HG02678 (cell line): ENCODE data around the gene TSPYL1.
"Not testable (repeated sequence)": the region's sequence is repeated elsewhere in the genome, so short reads cannot be mapped to it uniquely, and the experiment has no call there.

Experiments
- ATAC-seq: cut with Tn5 transposase; IDR thresholded peaks from one replicate; pipeline ENCODE4 v1.9.1; 2021; ENCODE audit warnings: mild to moderate bottlenecking, moderate library complexity; ENCODE audit not compliant: unreplicated experiment

TSPYL1 gene

DNA sequence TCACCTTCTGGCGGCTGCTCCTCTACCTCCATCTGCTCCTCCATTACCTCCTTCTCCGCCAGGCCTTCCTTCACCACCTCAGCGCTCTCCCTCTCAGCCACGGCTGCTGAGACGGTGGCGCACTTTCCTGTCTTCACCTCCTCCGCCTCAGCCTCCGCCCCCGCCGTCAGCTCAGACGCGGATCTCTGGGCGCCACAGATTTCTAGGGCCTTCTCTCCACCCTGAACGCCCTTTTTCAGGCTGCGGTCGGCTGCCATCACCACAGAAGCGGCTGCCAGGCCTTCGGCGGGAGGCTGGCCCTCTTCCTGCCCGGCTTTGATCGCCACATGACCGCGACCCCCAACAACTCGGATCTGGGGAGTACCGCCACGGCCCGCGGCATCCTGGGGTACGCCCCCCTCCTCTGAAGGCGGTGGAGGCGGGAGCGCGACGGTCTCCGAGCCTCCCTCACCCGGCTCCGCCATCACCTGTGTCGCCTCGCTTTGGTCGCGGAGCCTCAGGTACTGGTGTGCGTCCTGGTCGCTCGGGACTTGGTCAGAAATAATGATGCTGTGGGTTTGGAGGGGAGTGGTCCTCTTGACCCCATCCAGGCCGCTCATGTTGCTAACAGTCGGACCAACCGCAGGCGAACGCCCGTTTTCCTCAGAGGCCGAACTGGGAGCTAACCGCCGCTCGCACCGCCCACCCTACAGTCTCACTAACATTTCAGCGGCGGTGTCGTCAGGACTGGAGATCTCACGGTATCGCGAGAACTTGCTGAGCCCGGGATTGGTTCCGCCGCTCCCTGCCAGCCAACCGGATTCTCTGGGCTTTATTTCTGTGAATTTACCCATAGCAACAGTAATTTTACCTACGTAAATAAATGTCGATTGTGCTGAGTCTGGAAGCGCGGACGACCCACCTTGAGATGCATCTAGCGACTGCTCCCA, at the start of gene TSPYL1:
Gene TSPYL1, minus strand, starts transcription at position 699 of the 929 bp plus-strand sequence. Its CDS starts 100 bp downstream, at position 599.
- peak; percentile 95 for ATAC-seq

GRCh38 chr6:116329156-116329555, 49.4 kb upstream of the TSPYL1 start:
- no peak for ATAC-seq

- ATAC-seq = no peak
Measured at GRCh38 chr6:116328528-116328903, 48.8 kb upstream of the TSPYL1 start.

DNA sequence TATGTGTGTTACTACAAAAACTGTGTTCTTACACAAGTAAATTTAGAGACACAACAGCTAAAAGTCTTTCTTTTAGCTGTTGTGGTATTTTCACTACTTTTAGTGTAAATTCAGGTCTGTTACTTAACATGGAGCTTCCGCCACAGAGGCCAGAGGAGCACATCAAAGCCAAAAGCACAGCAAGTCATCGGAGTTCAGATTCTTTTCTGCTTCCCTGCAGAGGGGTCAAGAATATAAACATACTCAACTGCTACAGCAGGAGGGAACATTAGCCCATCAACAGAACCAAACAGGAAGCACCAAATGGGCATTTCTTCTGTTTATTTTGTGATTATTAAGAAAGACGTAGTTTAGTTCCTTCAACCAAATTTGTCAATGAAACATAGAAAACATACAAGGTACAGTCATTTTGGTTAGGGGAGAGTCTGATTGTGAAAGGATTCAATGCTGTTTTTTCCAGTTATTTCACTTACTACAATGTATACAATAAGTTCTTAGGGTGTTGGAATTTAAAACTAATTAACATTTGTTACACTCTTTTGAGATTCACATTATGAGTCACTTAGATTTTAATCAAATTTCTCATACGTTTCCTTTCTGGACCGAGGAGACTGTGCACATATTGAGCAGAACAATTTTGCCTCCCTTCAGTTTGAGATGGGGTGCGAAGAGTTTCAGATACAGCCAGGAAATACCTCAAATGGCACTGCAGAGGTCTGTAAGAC, 48.2 kb upstream of the TSPYL1 start:
- no peak for ATAC-seq

- ATAC-seq = no peak
Measured at GRCh38 chr6:116326996-116327395, 47.3 kb upstream of the TSPYL1 start.

- no peak for ATAC-seq
Measured at GRCh38 chr6:116326181-116326671, 46.5 kb upstream of the TSPYL1 start.

- ATAC-seq = not testable (repeated sequence)
Measured at GRCh38 chr6:116325634-116326132, 46.0 kb upstream of the TSPYL1 start.

- no peak for ATAC-seq
Measured at GRCh38 chr6:116323863-116324262, 44.1 kb upstream of the TSPYL1 start.

GRCh38 chr6:116321933-116322332, 42.2 kb upstream of the TSPYL1 start:
- not testable (repeated sequence) for ATAC-seq

- no peak for ATAC-seq
Measured at GRCh38 chr6:116316772-116317467, 37.2 kb upstream of the TSPYL1 start.

- ATAC-seq = peak; percentile 62
Measured at GRCh38 chr6:116314878-116315277, 35.1 kb upstream of the TSPYL1 start.

DNA sequence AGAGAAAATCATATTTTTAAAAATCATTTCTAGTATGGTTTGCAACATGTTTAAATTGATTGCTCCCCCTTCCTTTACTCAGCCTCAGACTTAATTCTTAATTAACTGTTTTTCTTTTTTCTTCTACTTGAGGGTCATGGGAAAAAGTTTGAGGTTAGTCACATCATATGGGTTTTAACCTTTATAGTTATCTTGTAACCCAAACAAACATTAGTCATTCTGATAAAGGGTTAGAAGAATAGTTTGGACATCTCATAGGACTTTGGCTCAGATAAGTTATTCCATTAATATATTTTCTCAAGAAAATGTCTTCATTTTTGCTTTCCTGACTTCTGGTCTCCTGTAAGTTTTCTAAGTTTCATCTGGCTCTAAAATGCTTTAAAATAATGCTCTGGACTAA, 34.5 kb upstream of the TSPYL1 start:
- ATAC-seq = no peak

DNA sequence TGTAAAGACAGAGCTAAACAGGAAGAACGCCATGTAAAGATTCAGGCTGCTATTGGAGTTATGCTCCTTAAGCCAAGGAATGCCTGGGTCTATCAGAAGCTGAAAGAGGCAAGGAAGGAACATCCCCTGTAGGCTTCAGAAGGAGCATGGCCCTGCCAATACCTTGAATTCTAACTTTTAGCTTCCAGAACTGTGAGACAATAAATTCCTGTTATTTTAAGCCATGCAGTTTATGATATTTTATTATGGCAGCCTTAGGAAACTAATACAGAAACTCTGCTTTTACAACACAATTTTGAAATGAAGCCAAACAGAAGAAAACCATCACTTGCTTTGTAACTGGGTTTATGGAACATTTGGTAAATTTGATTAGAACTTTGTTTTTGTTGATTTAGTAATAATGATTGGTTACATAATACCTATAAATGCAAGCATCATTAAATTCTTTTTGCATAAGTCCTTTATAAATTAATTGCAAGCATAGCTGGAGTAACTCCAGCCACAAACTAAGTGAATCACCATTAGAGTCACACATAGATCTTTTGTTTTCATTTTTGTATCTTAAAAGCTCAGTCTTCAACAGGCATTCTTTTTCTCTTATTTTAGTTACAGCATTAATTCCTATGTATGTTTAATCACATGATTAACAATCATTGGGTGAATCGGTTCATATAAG, 33.5 kb upstream of the TSPYL1 start:
- no peak for ATAC-seq

DNA sequence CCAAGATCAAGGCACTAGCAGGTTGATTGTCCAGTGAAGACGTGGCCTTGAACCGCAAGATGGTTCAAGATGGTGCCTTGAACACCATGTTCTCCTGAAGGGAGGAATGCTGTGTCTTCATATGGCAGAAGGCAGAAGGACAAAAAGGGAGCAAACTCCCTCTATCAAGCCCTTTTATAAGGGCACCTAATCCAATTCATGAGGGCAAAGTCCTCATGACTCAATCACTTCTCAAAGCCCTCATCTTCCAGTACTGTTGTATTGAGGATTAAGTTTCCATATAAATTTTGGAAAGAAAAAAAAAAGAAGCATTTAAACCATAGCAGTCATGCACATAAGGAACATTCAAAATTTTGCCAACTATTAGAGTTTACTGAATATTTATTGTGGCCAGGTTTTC, 29.9 kb upstream of the TSPYL1 start:
- no peak for ATAC-seq

DNA sequence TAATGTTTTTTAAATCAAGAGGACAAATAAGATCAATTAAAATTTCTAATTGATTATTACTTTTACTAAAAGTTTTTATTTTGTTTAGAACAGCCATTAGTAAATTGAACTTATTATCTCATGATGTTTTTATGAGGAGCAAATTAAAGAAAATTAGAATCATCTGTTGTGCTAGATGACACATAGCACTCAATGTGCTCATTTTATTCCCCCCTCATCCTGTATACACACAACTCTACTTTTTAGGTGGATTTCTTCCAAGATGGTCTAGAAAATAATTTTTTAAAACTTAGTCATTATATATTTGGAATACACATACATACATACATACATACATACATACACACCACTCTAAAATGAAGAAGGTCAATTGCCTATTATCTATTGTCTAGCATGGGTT, 29.3 kb upstream of the TSPYL1 start:
- no peak for ATAC-seq

DNA sequence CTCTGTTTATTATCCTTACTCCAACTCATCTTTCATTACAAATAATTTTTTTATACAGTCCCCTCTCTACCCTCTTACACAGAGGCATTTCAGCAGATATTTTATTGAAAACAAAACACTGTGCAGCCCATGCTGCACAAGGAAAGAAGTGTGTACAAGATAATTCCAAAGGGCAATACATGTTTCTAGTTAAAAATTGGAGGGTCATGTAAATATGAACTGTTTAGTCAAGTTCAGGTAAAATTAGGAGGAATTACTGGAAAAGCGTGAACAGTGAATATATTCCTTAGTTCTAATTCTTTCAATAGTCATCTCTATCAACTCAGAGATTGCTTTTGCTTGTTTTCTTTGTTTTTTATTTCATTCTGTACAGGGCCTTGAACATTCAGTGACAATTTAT, 27.9 kb upstream of the TSPYL1 start:
- ATAC-seq = no peak

- ATAC-seq = no peak
Measured at GRCh38 chr6:116307001-116307400, 27.3 kb upstream of the TSPYL1 start.

DNA sequence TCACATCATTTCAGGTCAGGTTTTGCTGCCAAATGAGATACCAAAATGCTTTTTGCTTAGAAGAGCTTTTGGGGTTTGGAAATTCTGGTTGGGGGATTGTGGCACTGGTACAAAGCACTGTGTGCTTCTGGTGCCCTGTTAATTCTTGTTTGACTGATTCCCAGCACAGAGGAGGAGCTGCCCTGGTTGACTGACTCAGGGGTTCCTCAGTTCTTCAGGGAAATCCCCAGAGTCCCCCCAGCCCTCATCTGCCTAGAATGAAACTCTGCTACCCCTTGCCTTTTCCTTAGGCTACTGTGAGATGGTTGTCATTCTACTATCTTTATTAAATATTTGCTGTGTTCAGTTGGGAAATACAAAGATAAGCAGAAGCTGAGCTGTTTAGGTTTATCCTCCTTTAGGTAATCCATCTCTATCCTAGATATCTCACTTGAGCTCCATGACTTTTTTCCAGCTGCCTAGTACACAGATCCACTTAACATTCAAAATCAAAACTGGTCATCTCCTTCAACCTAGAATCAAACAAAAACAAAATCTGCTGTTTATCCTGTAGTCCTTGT, 24.9 kb upstream of the TSPYL1 start:
- no peak for ATAC-seq

- ATAC-seq = no peak
Measured at GRCh38 chr6:116301104-116301503, 21.4 kb upstream of the TSPYL1 start.

DNA sequence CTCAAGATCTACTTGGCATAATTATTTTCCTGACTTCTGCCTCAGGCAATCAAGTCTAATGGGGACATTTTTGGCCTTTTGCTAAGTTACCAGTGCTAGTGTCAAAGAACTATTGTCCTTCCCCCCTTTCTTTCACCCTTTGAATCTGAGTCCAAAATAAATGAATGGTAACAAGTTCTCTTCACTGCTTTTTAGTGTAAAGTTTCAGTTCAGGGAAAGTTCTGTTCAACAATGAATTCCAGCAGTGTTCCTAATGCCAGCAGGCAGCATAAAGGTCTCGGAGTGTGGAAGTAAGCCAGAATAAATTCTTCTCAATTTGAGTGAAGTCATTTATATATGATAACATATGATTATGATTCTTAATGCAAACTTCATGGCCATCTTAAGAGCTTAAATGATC, 20.8 kb upstream of the TSPYL1 start:
- ATAC-seq = no peak
